Esophagus muscularis mucosa (tissue), 3 donors: ENCODE measurements around the gene C1QTNF7.

Experiments used
- POLR2A ChIP-seq: fragments of 450-650 bp; IDR thresholded peaks from one replicate; pipeline ENCODE4 v1.6.1; 2017; ENCODE audit warnings: antibody characterized with exemption, moderate library complexity, mild to moderate bottlenecking, low read depth
- TF ChIP-seq, protein P1 (sequence below), 3 experiments: fragments of 200-600 bp in 2 of 3; fragments of 450-650 bp in 1 of 3; sonication (generic) in 2 of 3; IDR thresholded peaks; one replicate each; pipeline ENCODE4 v1.5.1; 2017 to 2019; ENCODE audit warnings: antibody characterized with exemption in 3 of 3, mild to moderate bottlenecking in 2 of 3, moderate library complexity in 1 of 3

DNA sequence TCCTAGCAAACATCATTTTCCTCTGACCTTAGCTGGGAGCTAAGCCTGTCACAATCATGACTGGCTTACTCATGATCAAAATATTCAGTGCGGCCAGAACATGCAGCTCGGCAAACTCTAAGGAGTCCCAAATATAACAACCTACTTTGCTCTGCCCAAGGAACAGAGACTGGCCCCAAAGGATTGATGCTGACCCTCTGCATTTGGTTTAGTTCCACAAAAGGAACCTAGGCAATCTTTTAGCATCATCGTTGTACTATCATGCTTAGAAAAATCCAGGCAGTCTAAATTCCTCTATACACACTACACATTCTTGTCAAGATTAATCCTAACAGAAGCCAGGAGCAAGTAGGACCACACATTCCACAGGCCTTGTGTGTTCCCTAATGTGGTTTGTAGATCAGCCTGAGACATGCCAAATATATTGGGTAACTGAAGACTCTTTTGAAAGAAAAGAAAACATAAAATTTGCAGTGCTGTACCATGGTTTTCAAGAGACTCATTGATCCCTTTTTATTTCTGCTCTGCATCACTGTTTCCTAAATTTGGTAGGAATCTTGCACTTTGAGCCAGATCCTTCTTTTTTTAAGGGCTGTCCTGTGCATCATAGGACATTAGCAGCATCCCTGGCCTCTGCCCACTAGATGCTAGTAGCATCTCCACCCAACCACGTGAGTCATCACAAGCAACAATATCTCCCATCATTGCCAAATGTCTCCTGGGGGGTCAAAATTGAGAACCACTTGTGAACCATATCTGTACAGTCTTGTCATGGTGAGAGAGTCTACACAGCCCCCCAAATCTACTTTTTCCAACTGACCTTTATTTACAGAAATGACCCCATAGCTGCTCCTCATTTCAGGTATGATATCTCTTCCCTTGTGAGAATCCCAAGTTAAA is 24.3 kb downstream of the C1QTNF7 start:
- TF ChIP-seq, protein P1, sequence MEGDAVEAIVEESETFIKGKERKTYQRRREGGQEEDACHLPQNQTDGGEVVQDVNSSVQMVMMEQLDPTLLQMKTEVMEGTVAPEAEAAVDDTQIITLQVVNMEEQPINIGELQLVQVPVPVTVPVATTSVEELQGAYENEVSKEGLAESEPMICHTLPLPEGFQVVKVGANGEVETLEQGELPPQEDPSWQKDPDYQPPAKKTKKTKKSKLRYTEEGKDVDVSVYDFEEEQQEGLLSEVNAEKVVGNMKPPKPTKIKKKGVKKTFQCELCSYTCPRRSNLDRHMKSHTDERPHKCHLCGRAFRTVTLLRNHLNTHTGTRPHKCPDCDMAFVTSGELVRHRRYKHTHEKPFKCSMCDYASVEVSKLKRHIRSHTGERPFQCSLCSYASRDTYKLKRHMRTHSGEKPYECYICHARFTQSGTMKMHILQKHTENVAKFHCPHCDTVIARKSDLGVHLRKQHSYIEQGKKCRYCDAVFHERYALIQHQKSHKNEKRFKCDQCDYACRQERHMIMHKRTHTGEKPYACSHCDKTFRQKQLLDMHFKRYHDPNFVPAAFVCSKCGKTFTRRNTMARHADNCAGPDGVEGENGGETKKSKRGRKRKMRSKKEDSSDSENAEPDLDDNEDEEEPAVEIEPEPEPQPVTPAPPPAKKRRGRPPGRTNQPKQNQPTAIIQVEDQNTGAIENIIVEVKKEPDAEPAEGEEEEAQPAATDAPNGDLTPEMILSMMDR (IDR thresholded peaks at IDR 0.05), result no peak
- TF ChIP-seq POLR2A, result no peak
